SK-N-SH treated with all-trans-retinoic acid at 6 μM for 48 hours (cell line): ENCODE results near the gene CRISPLD2.

ENCODE experiments used
- PATZ1 ChIP-seq: fragments of 250-450 bp; sonication (Bioruptor Pico); IDR thresholded peaks from 2 replicates; pipeline ENCODE4 v1.8.0; 2020; ENCODE audit warnings: mild to moderate bottlenecking, moderate library complexity, borderline replicate concordance
- SNAI2 ChIP-seq: fragments of 250-450 bp; sonication (Bioruptor Pico); IDR thresholded peaks from 2 replicates; pipeline ENCODE4 v1.5.0; 2020; ENCODE audit warnings: mild to moderate bottlenecking, moderate library complexity
- TCF4 ChIP-seq: fragments of 250-450 bp; sonication (Bioruptor Pico); IDR thresholded peaks from 2 replicates; pipeline ENCODE4 v1.8.0; 2021; ENCODE audit warnings: mild to moderate bottlenecking, moderate library complexity, borderline replicate concordance
- ZFP3 ChIP-seq: fragments of 250-450 bp; sonication (Bioruptor Pico); IDR thresholded peaks from 2 replicates; pipeline ENCODE4 v1.5.0; 2020; ENCODE audit warnings: mild to moderate bottlenecking, moderate library complexity
- ZFP30 ChIP-seq: fragments of 450-650 bp; formaldehyde crosslinking; IDR thresholded peaks from 2 replicates; pipeline ENCODE4 v1.5.0; 2022; ENCODE audit warnings: mild to moderate bottlenecking, moderate library complexity
- ZNF565 ChIP-seq: fragments of 450-650 bp; formaldehyde crosslinking; conservative IDR thresholded peaks from 2 replicates; pipeline ENCODE4 v1.5.0; 2020; ENCODE audit warnings: low read depth, mild to moderate bottlenecking, moderate library complexity
- ZNF70 ChIP-seq: fragments of 450-650 bp; formaldehyde crosslinking; IDR thresholded peaks from 2 replicates; pipeline ENCODE4 v1.5.0; 2020; ENCODE audit warnings: mild to moderate bottlenecking, moderate library complexity

GRCh38 chr16:84827897-84828296 lies 8.1 kb downstream of the CRISPLD2 start:
- no peak for TF ChIP-seq SNAI2
- TF ChIP-seq ZFP30: no peak
- TF ChIP-seq ZNF565: no peak
- TF ChIP-seq PATZ1: no peak
- no peak for TF ChIP-seq ZNF70
- no peak for TF ChIP-seq ZFP3 (CRISPR knock-in tag)
- TF ChIP-seq TCF4: no peak
